ENCODE results near the gene COL4A5. TPM values are rescaled to one million over a fixed set of nuclear protein-coding genes. Genes with fewer than 3 reads are reported as not detected.

COL4A5 gene
- total RNA-seq, 4 donors from 2014 or later, result 43.1 to 105 (median 48.4) TPM

- no peak for DNase-seq (ENCODE audit: low spot score in 2 of 2)
- TF ChIP-seq CTCF (IDR thresholded peaks at IDR 0.05) (no peak), POLR2A (IDR thresholded peaks at IDR 0.05) (no peak)
- intact Hi-C loops (cut with DNase I; ENCODE audit: low total_unique reads), result no loop called here
- 26 to 42% methylated on average over 2 of the region's 2 CpGs for WGBS, 2 donors
- no peak overlapping the region for H3K4me3 ChIP-seq (ENCODE audit: low read depth, poor library complexity, severe bottlenecking)
These were observed 291.5 kb downstream of the COL4A5 start for GRCh38 chrX:108731153-108731552.

- intact Hi-C loops (cut with DNase I; ENCODE audit: low total_unique reads), result no loop called here
- no peak for TF ChIP-seq CTCF (IDR thresholded peaks at IDR 0.05)
- TF ChIP-seq POLR2A (IDR thresholded peaks at IDR 0.05), result no peak
- H3K4me3 ChIP-seq (ENCODE audit: low read depth, poor library complexity, severe bottlenecking), result no peak overlapping the region
- WGBS, 2 donors, result 6 to 36% methylated on average over 13 to 35 of the region's 39 CpGs
- DNase-seq (ENCODE audit: low spot score in 2 of 2), result peak in 1 of 2 donors; percentile 81
These were observed 293.1 kb downstream of the COL4A5 start for GRCh38 chrX:108732630-108733321.

- no peak for TF ChIP-seq CTCF (IDR thresholded peaks at IDR 0.05)
- TF ChIP-seq POLR2A (IDR thresholded peaks at IDR 0.05), result no peak
- 73 to 77% methylated on average over 7 of the region's 7 CpGs for WGBS, 2 donors
- H3K4me3 ChIP-seq (ENCODE audit: low read depth, poor library complexity, severe bottlenecking), result no peak overlapping the region
- no peak for DNase-seq (ENCODE audit: low spot score in 2 of 2)
- intact Hi-C loops (cut with DNase I; ENCODE audit: low total_unique reads), result no loop called here
These were observed 294.8 kb downstream of the COL4A5 start for GRCh38 chrX:108734426-108734825.

- TF ChIP-seq CTCF (IDR thresholded peaks at IDR 0.05), result no peak
- WGBS, 2 donors, result 4 to 37% methylated on average over 9 to 35 of the region's 36 CpGs
- DNase-seq (ENCODE audit: low spot score in 2 of 2), result no peak
- intact Hi-C loops (cut with DNase I; ENCODE audit: low total_unique reads), result no loop called here
- no peak overlapping the region for H3K4me3 ChIP-seq (ENCODE audit: low read depth, poor library complexity, severe bottlenecking)
These were observed 295.5 kb downstream of the COL4A5 start for GRCh38 chrX:108735091-108735678.

GRCh38 chrX:108735679-108736508 lies 296.3 kb downstream of the COL4A5 start:
- DNase-seq (ENCODE audit: low spot score in 2 of 2), result peak in 1 of 2 donors; percentile 80
- no peak overlapping the region for H3K4me3 ChIP-seq (ENCODE audit: low read depth, poor library complexity, severe bottlenecking)
- TF ChIP-seq POLR2A (IDR thresholded peaks at IDR 0.05), result no peak
- TF ChIP-seq CTCF (IDR thresholded peaks at IDR 0.05), result no peak
- intact Hi-C loops (cut with DNase I; ENCODE audit: low total_unique reads), result no loop called here
- 1 to 49% methylated on average over 14 to 64 of the region's 82 CpGs for WGBS, 2 donors
